ENCODE results near the gene CTNNBIP1. TPM values are rescaled to one million over a fixed set of nuclear protein-coding genes. Genes with fewer than 3 reads are reported as not detected.
A peak's percentile ranks its signal among the peaks of the same experiment; 100 is the strongest.

CTNNBIP1 gene
- total RNA-seq, 1 experiment from 2014 or later: 31.3 TPM

DNA sequence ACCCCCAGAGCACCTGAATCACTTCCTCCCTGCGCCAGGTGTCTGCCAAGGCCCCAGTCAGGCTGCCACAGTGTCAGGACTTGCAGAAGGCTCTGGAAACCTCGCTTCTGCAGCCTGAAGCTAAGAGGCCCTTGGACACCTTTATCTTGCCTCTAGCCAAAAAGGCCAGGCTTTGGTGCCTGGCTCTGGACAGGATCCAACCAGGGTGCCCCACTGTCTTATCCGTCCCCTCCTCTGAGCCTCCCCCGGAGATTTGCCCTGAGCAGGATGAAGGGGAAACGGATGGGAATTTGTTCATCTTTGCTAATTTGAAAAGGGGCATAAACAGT, 73.5 kb downstream of the CTNNBIP1 start:
- Histone ChIP-seq H3K27me3 (ENCODE audit: insufficient read depth, low read length) (no peaks in the 10 kb centered on the region), H3K9me3 (ENCODE audit: control insufficient read depth in 1 of 2, insufficient read depth in 1 of 2, low read depth in 1 of 2, low read length in 2 of 2) (no peaks in the 10 kb centered on the region; a peak in 1 of 4 replicates), H3K9ac (ENCODE audit: low read length) (0 out of 2 replicates have a peak overlapping the region, but pooled peaks have one; percentile 3), H3K9me2 (ENCODE audit: insufficient read depth) (no peaks in the 10 kb centered on the region), H4K20me1 (ENCODE audit: insufficient read depth) (no peaks in the 10 kb centered on the region), H3K4me3 (replicated peaks in 1 of 2; ENCODE audit: low read depth in 1 of 2, low read length in 2 of 2) (no peak overlapping the region), H3K4me1 (ENCODE audit: control insufficient read depth in 1 of 2, insufficient read depth in 2 of 2, low read length in 2 of 2) (peaks cover 6 to 17% of the 10 kb centered on the region in 2 experiments), H3K79me2 (ENCODE audit: insufficient read depth, low read length) (no peaks in the 10 kb centered on the region), H3K27ac (ENCODE audit: low read depth, low read length) (no peak overlapping the region), H3K36me3 (ENCODE audit: control insufficient read depth in 1 of 2, insufficient read depth in 2 of 2, low read length in 2 of 2) (no peaks in the 10 kb centered on the region), H3K4me2 (ENCODE audit: low read length) (peak overlapping the region; percentile 54), H2AFZ (ENCODE audit: low read depth, low read length, poor library complexity, severe bottlenecking) (no peak overlapping the region)
- ChIA-PET RAD21 (ENCODE audit: low non-redundant PET in 1 of 2, low total read pairs in 2 of 2, uncharacterized antibody in 2 of 2, unreplicated experiment in 2 of 2) (no interaction called here), POLR2A (no interaction called here), CTCF (no interaction called here)
- TF ChIP-seq POLR2A (IDR thresholded peaks at IDR 0.05; ENCODE audit: borderline replicate concordance, extremely low read depth, insufficient read depth, insufficient read length) (no peak), TCF7L2 (IDR thresholded peaks at IDR 0.05; ENCODE audit: borderline replicate concordance, extremely low read depth, insufficient read depth, insufficient read length) (no peak), JUND (IDR thresholded peaks at IDR 0.05) (peak; percentile 50; the same call in 1 of the 2 replicates), ELF1 (IDR thresholded peaks at IDR 0.05; ENCODE audit: borderline replicate concordance, low read depth) (no peak), CBX3 (IDR thresholded peaks at IDR 0.05; ENCODE audit: low read depth) (no peak)
- intact Hi-C loops (cut with micrococcal nuclease): no loop called here
- DNase-seq (ENCODE audit: low read depth, low spot score) (no peak), ATAC-seq (peak; percentile 60; the same call in 1 of the 2 replicates)
- no TSS peak for BruUV-seq (replicated peaks)

DNA sequence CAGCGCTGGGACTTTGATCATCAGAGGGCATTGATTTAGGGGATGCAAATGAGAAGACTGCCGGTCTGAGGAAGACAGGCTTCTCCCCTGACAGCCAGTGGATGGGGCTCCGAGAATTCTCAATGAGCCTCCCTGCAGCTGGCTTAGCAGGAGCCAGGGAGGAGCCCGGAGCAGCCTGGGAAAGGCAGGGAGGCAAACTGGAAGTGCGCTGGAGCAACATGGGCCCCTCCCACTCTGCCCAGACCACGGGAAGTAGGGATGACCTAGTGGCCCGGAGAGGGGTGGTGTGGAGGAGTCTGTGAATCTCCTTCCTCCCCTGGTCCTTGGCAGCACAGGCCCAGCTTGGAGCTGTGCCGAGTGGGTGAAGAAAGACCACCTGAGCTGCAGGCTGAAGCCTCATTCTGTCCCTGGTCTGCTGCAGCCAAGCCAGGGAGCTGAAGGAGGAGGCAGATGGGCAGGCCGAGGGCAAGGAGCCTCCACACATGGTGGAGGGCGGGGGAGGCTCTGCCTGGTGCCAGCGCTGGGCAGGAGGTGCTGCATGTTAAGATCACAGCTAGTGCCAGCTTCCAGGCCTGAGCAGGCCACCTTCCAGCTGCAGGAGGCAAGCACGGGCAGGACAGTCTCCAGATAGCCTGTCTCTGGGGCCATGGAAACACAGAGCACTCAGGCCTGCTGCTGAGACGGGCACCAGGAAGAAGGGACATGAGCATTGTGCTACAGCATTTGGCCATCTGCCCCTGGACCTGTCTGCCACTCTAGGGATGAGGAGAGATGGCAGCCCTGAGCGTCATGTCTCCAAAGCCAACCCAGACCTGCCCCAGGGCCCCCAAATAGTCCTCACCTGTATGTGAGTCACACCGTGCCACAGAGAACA, 74.1 kb downstream of the CTNNBIP1 start:
- no peaks in the 10 kb centered on the region for H3K27me3 ChIP-seq (ENCODE audit: insufficient read depth, low read length)
- RAD21 ChIA-PET (ENCODE audit: low non-redundant PET in 1 of 2, low total read pairs in 2 of 2, uncharacterized antibody in 2 of 2, unreplicated experiment in 2 of 2): no interaction called here
- no peak overlapping the region; the same call in 1 of the 2 replicates for H3K27ac ChIP-seq (ENCODE audit: low read depth, low read length)
- no peak for DNase-seq (ENCODE audit: low read depth, low spot score)
- no peaks in the 10 kb centered on the region; a peak in 1 of 4 replicates for H3K9me3 ChIP-seq (ENCODE audit: control insufficient read depth in 1 of 2, insufficient read depth in 1 of 2, low read depth in 1 of 2, low read length in 2 of 2)
- no peaks in the 10 kb centered on the region for H3K79me2 ChIP-seq (ENCODE audit: insufficient read depth, low read length)
- 0 out of 2 replicates have a peak overlapping the region, but pooled peaks have one; percentile 3 for H3K9ac ChIP-seq (ENCODE audit: low read length)
- H2AFZ ChIP-seq (ENCODE audit: low read depth, low read length, poor library complexity, severe bottlenecking): no peak overlapping the region
- peak; percentile 40 for ATAC-seq
- no peak for TF ChIP-seq SRF (IDR thresholded peaks at IDR 0.05; ENCODE audit: low read depth)
- TF ChIP-seq FOSL1 (IDR thresholded peaks at IDR 0.05; ENCODE audit: low read depth): peak; percentile 52
- H3K4me1 ChIP-seq (ENCODE audit: control insufficient read depth in 1 of 2, insufficient read depth in 2 of 2, low read length in 2 of 2): peaks cover 6 to 17% of the 10 kb centered on the region in 2 experiments
- BruUV-seq (replicated peaks): no TSS peak
- intact Hi-C loops (cut with micrococcal nuclease): no loop called here
- POLR2A ChIA-PET: no interaction called here
- no peak overlapping the region for H3K4me3 ChIP-seq (replicated peaks in 1 of 2; ENCODE audit: low read depth in 1 of 2, low read length in 2 of 2)
- peak overlapping the region; percentile 54 for H3K4me2 ChIP-seq (ENCODE audit: low read length)
- H3K9me2 ChIP-seq (ENCODE audit: insufficient read depth): no peaks in the 10 kb centered on the region
- CTCF ChIA-PET: no interaction called here
- no peaks in the 10 kb centered on the region for H3K36me3 ChIP-seq (ENCODE audit: control insufficient read depth in 1 of 2, insufficient read depth in 2 of 2, low read length in 2 of 2)
- H4K20me1 ChIP-seq (ENCODE audit: insufficient read depth): no peaks in the 10 kb centered on the region

All from HCT116 (cell line).